ENCODE data around the gene DISP1.

The DISP1 gene

DNA sequence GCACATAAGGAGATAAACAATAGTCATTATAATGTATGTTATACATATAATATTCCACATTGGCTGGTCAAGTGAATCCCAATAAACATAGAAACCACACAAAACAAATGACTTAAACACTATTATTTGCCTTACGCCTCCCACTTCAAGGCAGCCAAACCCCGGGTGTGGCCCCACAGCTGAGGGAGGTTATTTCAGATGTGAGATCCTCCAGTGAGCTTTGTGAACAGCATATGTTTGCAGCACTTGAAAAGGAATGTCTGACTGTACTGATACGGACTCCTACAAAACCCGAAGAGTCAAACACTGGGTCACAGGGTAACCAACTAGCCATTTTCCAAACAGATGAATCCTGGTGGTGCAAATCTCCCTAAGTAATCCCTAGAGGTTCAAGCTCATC is 27.1 kb upstream of the DISP1 start:
- TF ChIP-seq, protein P1, sequence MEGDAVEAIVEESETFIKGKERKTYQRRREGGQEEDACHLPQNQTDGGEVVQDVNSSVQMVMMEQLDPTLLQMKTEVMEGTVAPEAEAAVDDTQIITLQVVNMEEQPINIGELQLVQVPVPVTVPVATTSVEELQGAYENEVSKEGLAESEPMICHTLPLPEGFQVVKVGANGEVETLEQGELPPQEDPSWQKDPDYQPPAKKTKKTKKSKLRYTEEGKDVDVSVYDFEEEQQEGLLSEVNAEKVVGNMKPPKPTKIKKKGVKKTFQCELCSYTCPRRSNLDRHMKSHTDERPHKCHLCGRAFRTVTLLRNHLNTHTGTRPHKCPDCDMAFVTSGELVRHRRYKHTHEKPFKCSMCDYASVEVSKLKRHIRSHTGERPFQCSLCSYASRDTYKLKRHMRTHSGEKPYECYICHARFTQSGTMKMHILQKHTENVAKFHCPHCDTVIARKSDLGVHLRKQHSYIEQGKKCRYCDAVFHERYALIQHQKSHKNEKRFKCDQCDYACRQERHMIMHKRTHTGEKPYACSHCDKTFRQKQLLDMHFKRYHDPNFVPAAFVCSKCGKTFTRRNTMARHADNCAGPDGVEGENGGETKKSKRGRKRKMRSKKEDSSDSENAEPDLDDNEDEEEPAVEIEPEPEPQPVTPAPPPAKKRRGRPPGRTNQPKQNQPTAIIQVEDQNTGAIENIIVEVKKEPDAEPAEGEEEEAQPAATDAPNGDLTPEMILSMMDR (IDR thresholded peaks at IDR 0.05) = no peak
- no peak overlapping the region for H2AFZ ChIP-seq
- no peaks in the 10 kb centered on the region for H3K27me3 ChIP-seq (ENCODE audit: control insufficient read depth, insufficient read depth, low read length)
- H3K27ac ChIP-seq = no peak overlapping the region
- H3K4me2 ChIP-seq (ENCODE audit: low read length) = no peak overlapping the region
- no peaks in the 10 kb centered on the region for H3K79me2 ChIP-seq
- H3K4me3 ChIP-seq (ENCODE audit: low read depth, low read length) = no peak overlapping the region
- no peak overlapping the region for H3K9ac ChIP-seq
- H3K9me3 ChIP-seq (ENCODE audit: control insufficient read depth, low read length) = no peaks in the 10 kb centered on the region
- no peaks in the 10 kb centered on the region for H3K36me3 ChIP-seq (ENCODE audit: control insufficient read depth, insufficient read depth, low read length)
- no peaks in the 10 kb centered on the region for H3K4me1 ChIP-seq

DNA sequence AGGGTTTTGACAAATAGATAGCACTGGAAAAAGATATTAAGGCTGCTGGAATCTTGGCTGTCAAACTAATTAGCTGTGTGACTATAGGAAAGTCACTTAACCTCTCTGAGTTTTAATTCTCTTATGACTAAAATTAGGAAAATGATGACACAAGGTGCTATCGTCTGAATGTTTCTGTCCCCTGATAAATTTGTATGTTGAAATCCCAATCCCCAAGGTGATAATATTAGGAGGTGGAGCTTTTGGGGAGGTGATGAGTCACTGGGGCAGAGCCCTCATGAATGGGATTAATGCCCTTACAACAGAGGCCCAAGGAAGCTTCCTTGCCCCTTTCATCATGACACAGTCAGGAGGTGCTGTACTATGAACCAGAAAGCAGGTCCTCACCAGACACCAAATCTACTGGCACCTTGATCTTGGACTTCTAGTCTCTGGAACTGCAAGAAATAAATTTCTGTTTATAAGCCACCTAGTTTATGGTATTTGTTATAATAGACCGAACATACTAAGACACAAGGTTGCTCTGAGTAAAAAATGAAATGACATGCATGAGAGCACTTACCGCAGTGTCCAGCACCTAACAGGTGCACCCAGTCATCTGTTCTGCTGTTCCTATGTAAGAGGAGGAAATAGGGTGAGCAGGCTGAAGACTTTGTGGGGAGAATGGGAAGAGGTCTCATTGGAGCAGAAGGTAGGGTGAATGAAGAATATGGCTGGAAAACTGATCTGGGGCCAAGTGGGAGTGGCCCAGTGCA is 26.3 kb upstream of the DISP1 start:
- no peak overlapping the region for H3K4me3 ChIP-seq (ENCODE audit: low read depth, low read length)
- no peak overlapping the region for H2AFZ ChIP-seq
- no peak overlapping the region for H3K27ac ChIP-seq
- no peak overlapping the region for H3K9ac ChIP-seq
- no peaks in the 10 kb centered on the region for H3K4me1 ChIP-seq
- H3K79me2 ChIP-seq = no peaks in the 10 kb centered on the region
- no peaks in the 10 kb centered on the region for H3K27me3 ChIP-seq (ENCODE audit: control insufficient read depth, insufficient read depth, low read length)
- TF ChIP-seq, protein P1 (IDR thresholded peaks at IDR 0.05) = no peak
- H3K9me3 ChIP-seq (ENCODE audit: control insufficient read depth, low read length) = no peaks in the 10 kb centered on the region
- no peaks in the 10 kb centered on the region for H3K36me3 ChIP-seq (ENCODE audit: control insufficient read depth, insufficient read depth, low read length)
- no peak overlapping the region for H3K4me2 ChIP-seq (ENCODE audit: low read length)

DNA sequence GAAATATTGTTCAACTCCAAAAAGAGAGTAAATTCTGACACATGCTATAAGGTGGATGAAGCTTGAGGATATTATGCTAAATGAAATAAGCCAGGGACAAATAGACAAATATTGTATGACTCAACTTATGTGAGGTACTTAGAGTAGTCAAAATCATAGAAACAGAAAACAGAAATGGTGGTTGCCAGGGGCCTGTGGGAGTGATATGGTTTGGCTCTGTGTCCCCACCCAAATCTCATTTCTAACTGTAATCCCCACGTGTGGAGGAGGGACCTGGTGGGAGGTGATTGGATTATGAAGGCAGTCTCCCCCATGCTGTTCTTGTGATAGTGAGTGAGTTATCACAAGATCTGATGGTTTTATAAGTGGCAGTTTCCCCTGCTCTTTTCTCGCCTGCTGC is 24.7 kb upstream of the DISP1 start:
- Histone ChIP-seq H3K4me2 (ENCODE audit: low read length) (no peak overlapping the region), H3K27ac (no peak overlapping the region), H2AFZ (no peak overlapping the region), H3K9me3 (ENCODE audit: control insufficient read depth, low read length) (no peaks in the 10 kb centered on the region), H3K36me3 (ENCODE audit: control insufficient read depth, insufficient read depth, low read length) (no peaks in the 10 kb centered on the region), H3K9ac (no peak overlapping the region), H3K4me1 (no peaks in the 10 kb centered on the region), H3K4me3 (ENCODE audit: low read depth, low read length) (no peak overlapping the region), H3K79me2 (no peaks in the 10 kb centered on the region), H3K27me3 (ENCODE audit: control insufficient read depth, insufficient read depth, low read length) (no peaks in the 10 kb centered on the region)
- TF ChIP-seq, protein P1 (IDR thresholded peaks at IDR 0.05) = no peak

DNA sequence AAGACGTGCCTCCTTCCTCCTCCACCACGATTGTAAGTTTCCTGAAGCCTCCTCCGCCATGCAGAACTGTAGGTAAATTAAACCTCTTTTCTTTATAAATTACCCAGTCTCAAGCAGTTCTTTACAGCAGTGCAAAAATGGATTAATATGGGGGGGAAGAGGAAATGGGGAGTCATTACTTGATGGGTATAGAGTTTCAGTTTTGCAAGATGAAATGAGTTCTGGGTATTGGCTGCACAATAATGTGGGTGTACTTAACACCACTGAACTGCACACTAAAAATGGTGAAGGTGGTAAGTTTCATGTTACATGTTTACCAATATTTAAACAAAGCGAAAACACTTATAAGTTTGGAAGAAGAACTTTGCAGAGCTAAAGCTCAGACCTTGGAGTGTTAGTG is 24.3 kb upstream of the DISP1 start:
- Histone ChIP-seq H3K36me3 (ENCODE audit: control insufficient read depth, insufficient read depth, low read length) (no peaks in the 10 kb centered on the region), H3K4me3 (ENCODE audit: low read depth, low read length) (no peak overlapping the region), H3K27ac (no peak overlapping the region), H3K79me2 (no peaks in the 10 kb centered on the region), H3K9ac (no peak overlapping the region), H3K4me2 (ENCODE audit: low read length) (no peak overlapping the region), H2AFZ (no peak overlapping the region), H3K4me1 (no peaks in the 10 kb centered on the region), H3K27me3 (ENCODE audit: control insufficient read depth, insufficient read depth, low read length) (no peaks in the 10 kb centered on the region), H3K9me3 (ENCODE audit: control insufficient read depth, low read length) (no peaks in the 10 kb centered on the region)
- TF ChIP-seq, protein P1 (IDR thresholded peaks at IDR 0.05) = no peak

Measured in parathyroid adenoma (tissue), 2 donors.